ENCODE results near the gene TYMS. TPM values are rescaled to one million over a fixed set of nuclear protein-coding genes. Genes with fewer than 3 reads are reported as not detected.

Gene TYMS
- polyA plus RNA-seq, 1 donor from 2014 or later, result 3.3 TPM

DNA sequence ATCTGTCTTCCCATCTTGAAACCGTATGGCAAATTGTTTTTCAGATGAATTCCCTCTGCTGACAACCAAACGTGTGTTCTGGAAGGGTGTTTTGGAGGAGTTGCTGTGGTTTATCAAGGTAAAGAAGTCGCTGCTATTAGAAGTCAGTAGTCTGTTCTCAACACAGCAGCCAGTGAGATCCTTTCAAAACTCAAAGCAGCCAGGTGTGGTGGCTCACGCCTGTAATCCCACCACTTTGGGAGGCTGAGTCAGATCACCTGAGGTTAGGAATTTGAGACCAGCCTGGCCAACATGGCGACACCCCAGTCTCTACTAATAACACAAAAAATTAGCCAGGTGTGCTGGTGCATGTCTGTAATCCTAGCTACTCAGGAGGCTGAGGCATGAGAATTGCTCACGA lies 2.1 kb downstream of the TYMS start:
- Histone ChIP-seq H2AFZ (ENCODE audit: low read depth, low read length) (no peak overlapping the region), H3K9ac (ENCODE audit: low read length) (no peak overlapping the region), H3K27me3 (ENCODE audit: insufficient read depth, low read depth, low read length) (no peaks in the 10 kb centered on the region), H3K4me2 (ENCODE audit: low read length) (no peak overlapping the region), H3K27ac (ENCODE audit: low read length) (no peak overlapping the region), H3K9me2 (ENCODE audit: insufficient read depth, low read length) (no peaks in the 10 kb centered on the region), H3K4me3 (ENCODE audit: low read length) (no peak overlapping the region), H3K79me2 (replicated peaks; ENCODE audit: insufficient read depth, low read length) (no peaks in the 10 kb centered on the region), H3F3A (ENCODE audit: insufficient read depth, low read length, poor library complexity, severe bottlenecking) (no peaks in the 10 kb centered on the region), H4K20me1 (ENCODE audit: insufficient read depth) (no peaks in the 10 kb centered on the region), H3K9me3 (ENCODE audit: low read length) (no peaks in the 10 kb centered on the region), H3K36me3 (ENCODE audit: insufficient read depth, low read length) (no peaks in the 10 kb centered on the region)
- no peak for TF ChIP-seq EZH2 (IDR thresholded peaks at IDR 0.05; ENCODE audit: borderline replicate concordance, insufficient read depth, low read length, poor library complexity, severe bottlenecking)
- TF ChIP-seq REST (IDR thresholded peaks at IDR 0.05; ENCODE audit: borderline replicate concordance), result no peak
- TF ChIP-seq CTCF (IDR thresholded peaks at IDR 0.05; ENCODE audit: poor library complexity, severe bottlenecking), result no peak
- no peak for TF ChIP-seq POLR2AphosphoS5 (IDR thresholded peaks at IDR 0.05)
- no peak for TF ChIP-seq EP300 (conservative IDR thresholded peaks at IDR 0.05; ENCODE audit: poor library complexity, severe bottlenecking)
- no peak for TF ChIP-seq SMC3 (conservative IDR thresholded peaks at IDR 0.05; ENCODE audit: poor library complexity)
- no peak for TF ChIP-seq RAD21 (conservative IDR thresholded peaks at IDR 0.05)
- no peak for TF ChIP-seq TAF1 (IDR thresholded peaks at IDR 0.05; ENCODE audit: low read depth)
- no peak for TF ChIP-seq MXI1 (conservative IDR thresholded peaks at IDR 0.05; ENCODE audit: poor library complexity, severe bottlenecking)

DNA sequence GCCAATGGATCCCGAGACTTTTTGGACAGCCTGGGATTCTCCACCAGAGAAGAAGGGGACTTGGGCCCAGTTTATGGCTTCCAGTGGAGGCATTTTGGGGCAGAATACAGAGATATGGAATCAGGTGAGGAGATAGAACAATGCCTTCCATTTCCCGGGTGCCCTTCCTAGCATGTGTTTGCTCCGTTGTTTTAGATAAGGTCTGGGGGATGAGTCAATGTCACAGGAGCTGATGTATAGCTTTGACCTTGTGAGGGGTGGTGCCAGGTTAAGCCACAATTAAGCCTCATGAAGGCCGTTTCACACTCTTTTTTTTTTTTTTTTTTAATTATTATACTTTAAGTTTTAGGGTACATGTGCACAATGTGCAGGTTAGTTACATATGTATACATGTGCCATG lies 4.7 kb downstream of the TYMS start:
- peaks cover 3% of the 10 kb centered on the region for H3K79me2 ChIP-seq (replicated peaks; ENCODE audit: insufficient read depth, low read length)
- H3K4me3 ChIP-seq (ENCODE audit: low read length), result no peak overlapping the region
- no peak overlapping the region for H3K27ac ChIP-seq (ENCODE audit: low read length)
- no peak overlapping the region for H3K9ac ChIP-seq (ENCODE audit: low read length)
- H3K9me2 ChIP-seq (ENCODE audit: insufficient read depth, low read length), result no peaks in the 10 kb centered on the region
- H3K4me2 ChIP-seq (ENCODE audit: low read length), result no peak overlapping the region
- no peaks in the 10 kb centered on the region for H3K36me3 ChIP-seq (ENCODE audit: insufficient read depth, low read length)
- no peaks in the 10 kb centered on the region for H3F3A ChIP-seq (ENCODE audit: insufficient read depth, low read length, poor library complexity, severe bottlenecking)
- no peaks in the 10 kb centered on the region for H4K20me1 ChIP-seq (ENCODE audit: insufficient read depth)
- no peak for TF ChIP-seq SMC3 (conservative IDR thresholded peaks at IDR 0.05; ENCODE audit: poor library complexity)
- no peak for TF ChIP-seq RAD21 (conservative IDR thresholded peaks at IDR 0.05)
- TF ChIP-seq POLR2AphosphoS5 (IDR thresholded peaks at IDR 0.05), result no peak
- no peak for TF ChIP-seq EP300 (conservative IDR thresholded peaks at IDR 0.05; ENCODE audit: poor library complexity, severe bottlenecking)
- no peak for TF ChIP-seq MXI1 (conservative IDR thresholded peaks at IDR 0.05; ENCODE audit: poor library complexity, severe bottlenecking)
- no peak for TF ChIP-seq REST (IDR thresholded peaks at IDR 0.05; ENCODE audit: borderline replicate concordance)
- TF ChIP-seq TAF1 (IDR thresholded peaks at IDR 0.05; ENCODE audit: low read depth), result no peak
- TF ChIP-seq CTCF (IDR thresholded peaks at IDR 0.05; ENCODE audit: poor library complexity, severe bottlenecking), result no peak
- no peak for TF ChIP-seq EZH2 (IDR thresholded peaks at IDR 0.05; ENCODE audit: borderline replicate concordance, insufficient read depth, low read length, poor library complexity, severe bottlenecking)
- no peaks in the 10 kb centered on the region for H3K9me3 ChIP-seq (ENCODE audit: low read length)
- no peak overlapping the region for H2AFZ ChIP-seq (ENCODE audit: low read depth, low read length)
- no peaks in the 10 kb centered on the region for H3K27me3 ChIP-seq (ENCODE audit: insufficient read depth, low read depth, low read length)
